Measurements from ENCODE around the gene FOSB.

FOSB gene

DNA sequence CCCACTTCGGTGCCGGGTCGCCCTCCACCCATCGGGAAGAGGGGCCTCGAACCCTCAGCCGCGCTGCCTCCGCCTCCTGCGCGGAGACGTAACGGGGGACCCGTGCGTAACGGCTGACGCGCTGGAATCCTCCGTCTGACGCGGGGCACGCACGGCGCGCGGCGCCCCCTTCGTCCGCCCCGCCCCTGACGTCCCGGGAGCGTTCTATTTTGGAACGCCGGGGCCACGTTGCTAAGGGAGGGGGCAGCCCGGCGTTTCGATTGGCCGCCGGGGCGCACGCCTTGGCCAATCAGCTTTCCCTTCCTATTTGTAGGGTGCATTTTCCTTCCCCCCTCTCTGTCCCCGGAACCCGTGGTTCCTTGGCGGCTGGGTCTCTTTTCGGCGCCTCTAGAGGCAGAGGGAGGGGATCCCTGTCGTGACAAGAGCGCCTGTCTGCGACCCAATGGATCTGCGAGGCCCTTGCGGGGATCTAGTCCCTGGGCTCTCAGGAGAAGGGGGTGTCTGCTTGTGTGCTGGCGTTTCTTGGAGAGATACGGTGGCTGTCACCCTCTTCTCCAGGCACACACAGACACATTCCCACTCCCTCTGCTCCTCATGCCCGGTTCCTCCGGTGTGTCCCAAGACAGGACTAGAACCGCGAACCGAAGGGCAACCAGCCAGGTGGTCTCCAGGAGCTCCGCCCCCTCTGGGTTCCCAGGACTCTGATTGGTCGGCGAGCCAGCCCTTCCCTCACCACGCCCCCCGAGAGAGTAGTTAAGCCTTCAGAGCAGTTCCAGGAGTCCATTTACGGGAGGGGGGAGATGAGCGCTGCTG lies 1.5 kb downstream of the FOSB start:
- DNase-seq: peak; percentile 70

DNA sequence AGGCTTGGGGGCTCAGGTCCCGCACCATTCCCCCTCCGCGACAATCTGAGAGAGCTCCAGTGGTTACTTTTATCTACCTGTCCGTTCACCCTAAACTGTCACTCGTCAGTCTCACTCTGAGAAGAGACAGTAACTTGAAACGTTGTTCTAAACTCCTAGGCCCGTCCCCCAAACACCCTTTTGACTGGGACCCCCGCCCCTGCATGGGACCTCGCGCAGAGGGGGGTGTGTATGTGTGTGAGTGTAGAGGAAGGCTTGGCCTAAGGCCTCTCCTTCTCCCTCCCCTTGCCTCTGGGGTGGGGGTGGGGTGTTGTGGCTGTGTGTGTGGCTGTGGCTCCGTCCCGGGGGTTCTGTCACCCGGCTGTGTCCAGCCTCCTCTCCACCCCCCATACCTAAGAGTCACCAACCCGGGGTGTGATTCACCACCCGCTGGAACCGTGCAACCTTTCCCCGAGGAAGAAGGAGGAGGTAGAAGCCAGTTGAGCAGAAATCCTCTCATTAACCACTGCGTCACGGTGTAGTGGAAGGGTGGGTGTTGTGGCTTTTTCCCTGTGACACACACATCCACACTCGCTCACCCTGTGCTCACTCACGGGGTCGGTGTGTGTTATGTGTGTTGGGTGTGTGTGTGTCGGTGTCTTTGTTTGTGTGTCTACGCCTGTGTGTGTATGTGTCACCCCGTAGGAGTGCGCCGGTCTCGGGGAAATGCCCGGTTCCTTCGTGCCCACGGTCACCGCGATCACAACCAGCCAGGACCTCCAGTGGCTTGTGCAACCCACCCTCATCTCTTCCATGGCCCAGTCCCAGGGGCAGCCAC lies 2.4 kb downstream of the FOSB start:
- DNase-seq: no peak

DNA sequence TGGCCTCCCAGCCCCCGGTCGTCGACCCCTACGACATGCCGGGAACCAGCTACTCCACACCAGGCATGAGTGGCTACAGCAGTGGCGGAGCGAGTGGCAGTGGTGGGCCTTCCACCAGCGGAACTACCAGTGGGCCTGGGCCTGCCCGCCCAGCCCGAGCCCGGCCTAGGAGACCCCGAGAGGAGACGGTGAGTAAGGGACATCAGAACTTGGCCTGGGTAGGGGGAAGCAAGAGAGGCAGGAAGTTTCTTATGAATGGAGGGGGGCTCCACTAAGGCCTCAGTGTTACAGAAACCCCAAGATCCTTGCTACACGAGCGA lies 2.9 kb downstream of the FOSB start:
- no peak for DNase-seq

DNA sequence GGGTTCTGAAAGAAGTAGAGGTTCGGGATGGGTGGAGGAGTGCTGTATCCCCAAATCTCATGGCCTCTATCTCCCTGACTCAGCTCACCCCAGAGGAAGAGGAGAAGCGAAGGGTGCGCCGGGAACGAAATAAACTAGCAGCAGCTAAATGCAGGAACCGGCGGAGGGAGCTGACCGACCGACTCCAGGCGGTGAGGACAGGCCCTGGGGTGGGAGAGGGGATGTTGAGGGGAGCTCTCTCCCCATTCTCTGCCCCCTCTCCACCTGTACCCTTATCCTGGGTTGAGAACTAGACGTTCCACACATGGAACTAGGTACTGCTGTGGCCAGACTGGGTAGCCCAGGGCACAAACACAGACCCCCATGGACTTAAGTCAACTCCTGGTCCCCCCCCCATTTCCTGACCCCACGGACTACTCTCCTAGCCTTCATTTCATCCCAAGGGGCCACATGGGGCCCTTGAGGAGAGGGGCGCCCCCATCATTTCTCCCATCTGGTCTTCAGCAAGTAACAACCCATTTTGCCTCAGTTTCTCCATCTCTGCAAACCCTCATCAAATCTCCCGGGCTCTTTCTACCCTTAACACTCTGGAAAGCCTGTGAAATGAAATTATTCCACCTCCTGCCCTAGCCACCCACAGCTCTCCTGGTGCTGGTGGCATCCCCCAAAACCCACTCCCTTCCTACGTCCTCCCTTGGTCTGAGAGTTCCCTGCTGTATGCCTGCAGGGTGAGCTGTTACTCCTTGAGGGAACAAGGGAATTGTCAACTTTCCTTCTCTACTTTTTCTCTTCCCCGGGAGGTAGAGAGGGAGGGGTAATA lies 3.5 kb downstream of the FOSB start:
- DNase-seq: no peak

DNA sequence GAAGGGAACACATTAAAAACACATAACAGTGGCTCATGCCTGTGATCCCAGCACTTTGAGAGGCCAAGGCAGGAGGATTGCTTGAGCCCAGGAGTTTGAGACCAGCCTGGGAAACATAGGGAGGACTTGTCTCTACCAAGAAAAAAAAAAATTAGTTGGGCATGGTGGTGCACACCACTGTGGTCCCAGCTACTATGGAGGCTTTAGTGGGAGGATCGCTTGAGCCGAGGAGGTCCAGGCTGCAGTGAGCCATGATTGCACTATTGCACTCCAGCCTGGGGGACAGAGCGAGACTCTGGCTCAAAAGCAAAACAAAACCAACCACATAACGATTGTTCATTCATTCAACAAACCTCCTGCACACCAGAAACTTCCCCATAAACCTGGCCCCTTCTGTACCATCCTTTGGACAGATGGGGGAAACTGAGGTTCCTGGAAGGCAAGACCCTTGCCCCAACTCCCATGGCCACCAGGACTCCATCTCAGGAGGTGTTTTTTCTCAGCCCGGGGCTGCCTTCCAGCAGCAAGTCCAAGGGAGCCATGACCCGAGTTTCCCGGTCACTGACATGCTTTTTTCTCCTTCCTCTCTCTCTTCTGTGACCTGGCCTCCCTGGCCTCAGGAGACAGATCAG lies 4.3 kb downstream of the FOSB start:
- DNase-seq: no peak

DNA sequence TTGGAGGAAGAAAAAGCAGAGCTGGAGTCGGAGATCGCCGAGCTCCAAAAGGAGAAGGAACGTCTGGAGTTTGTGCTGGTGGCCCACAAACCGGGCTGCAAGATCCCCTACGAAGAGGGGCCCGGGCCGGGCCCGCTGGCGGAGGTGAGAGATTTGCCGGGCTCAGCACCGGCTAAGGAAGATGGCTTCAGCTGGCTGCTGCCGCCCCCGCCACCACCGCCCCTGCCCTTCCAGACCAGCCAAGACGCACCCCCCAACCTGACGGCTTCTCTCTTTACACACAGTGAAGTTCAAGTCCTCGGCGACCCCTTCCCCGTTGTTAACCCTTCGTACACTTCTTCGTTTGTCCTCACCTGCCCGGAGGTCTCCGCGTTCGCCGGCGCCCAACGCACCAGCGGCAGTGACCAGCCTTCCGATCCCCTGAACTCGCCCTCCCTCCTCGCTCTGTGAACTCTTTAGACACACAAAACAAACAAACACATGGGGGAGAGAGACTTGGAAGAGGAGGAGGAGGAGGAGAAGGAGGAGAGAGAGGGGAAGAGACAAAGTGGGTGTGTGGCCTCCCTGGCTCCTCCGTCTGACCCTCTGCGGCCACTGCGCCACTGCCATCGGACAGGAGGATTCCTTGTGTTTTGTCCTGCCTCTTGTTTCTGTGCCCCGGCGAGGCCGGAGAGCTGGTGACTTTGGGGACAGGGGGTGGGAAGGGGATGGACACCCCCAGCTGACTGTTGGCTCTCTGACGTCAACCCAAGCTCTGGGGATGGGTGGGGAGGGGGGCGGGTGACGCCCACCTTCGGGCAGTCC lies 5.0 kb downstream of the FOSB start:
- no peak for DNase-seq

DNA sequence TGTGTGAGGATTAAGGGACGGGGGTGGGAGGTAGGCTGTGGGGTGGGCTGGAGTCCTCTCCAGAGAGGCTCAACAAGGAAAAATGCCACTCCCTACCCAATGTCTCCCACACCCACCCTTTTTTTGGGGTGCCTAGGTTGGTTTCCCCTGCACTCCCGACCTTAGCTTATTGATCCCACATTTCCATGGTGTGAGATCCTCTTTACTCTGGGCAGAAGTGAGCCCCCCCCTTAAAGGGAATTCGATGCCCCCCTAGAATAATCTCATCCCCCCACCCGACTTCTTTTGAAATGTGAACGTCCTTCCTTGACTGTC lies 5.5 kb downstream of the FOSB start:
- no peak for DNase-seq

DNA sequence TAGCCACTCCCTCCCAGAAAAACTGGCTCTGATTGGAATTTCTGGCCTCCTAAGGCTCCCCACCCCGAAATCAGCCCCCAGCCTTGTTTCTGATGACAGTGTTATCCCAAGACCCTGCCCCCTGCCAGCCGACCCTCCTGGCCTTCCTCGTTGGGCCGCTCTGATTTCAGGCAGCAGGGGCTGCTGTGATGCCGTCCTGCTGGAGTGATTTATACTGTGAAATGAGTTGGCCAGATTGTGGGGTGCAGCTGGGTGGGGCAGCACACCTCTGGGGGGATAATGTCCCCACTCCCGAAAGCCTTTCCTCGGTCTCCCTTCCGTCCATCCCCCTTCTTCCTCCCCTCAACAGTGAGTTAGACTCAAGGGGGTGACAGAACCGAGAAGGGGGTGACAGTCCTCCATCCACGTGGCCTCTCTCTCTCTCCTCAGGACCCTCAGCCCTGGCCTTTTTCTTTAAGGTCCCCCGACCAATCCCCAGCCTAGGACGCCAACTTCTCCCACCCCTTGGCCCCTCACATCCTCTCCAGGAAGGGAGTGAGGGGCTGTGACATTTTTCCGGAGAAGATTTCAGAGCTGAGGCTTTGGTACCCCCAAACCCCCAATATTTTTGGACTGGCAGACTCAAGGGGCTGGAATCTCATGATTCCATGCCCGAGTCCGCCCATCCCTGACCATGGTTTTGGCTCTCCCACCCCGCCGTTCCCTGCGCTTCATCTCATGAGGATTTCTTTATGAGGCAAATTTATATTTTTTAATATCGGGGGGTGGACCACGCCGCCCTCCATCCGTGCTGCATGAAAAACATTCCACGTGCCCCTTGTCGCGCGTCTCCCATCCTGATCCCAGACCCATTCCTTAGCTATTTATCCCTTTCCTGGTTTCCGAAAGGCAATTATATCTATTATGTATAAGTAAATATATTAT lies 6.1 kb downstream of the FOSB start:
- DNase-seq: no peak

DNA sequence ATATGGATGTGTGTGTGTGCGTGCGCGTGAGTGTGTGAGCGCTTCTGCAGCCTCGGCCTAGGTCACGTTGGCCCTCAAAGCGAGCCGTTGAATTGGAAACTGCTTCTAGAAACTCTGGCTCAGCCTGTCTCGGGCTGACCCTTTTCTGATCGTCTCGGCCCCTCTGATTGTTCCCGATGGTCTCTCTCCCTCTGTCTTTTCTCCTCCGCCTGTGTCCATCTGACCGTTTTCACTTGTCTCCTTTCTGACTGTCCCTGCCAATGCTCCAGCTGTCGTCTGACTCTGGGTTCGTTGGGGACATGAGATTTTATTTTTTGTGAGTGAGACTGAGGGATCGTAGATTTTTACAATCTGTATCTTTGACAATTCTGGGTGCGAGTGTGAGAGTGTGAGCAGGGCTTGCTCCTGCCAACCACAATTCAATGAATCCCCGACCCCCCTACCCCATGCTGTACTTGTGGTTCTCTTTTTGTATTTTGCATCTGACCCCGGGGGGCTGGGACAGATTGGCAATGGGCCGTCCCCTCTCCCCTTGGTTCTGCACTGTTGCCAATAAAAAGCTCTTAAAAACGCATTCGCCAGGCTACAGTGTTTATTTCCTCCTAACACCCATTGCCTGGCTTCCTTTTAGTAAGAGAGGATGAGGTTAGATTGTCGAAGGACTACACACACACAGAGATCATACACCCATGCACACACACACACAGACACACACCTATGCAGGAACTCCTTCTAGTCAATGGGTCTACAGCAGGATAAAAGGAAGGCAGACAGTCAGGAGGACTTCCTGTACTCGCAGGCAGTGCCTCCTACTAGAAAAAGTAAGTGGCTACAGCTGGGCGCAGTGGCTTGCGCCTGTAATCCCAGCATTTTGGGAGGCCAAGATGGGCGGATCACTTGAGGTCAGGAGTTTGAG lies 7.1 kb downstream of the FOSB start:
- no peak for DNase-seq

DNA sequence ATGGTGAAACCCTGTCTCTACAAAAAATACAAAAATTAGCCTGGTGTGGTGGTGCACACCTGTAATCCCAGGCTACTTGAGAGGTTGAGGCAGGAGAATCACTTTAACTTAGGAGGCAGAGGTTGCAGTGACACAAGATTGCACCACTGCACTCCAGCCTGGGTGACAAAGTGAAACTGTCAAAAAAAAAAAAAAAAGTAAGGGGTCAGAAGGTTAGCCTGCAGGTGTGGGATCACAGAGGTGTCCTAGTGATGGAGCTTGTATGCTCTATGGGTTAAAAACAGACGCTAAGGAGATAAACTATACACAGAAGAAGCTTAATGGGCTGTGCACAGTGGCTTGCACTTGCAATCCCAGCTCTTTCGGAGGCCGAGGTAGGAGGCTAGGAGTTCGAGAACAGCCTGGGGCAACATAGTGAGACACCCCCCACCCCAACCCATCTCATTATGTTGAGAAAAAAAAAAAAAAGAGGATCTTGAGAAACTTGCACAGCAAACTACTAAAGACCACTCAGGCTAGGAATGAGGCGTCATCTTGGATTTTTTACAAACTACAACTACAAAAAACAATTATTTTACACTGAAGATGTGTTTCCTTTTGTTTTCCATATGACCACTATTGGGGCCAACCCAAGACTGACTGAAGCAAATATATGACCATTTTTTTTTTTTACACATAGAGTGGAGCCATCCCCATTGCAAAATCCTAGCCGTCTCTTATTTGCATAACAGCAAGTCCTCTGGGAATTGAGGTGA lies 7.9 kb downstream of the FOSB start:
- DNase-seq: no peak

DNA sequence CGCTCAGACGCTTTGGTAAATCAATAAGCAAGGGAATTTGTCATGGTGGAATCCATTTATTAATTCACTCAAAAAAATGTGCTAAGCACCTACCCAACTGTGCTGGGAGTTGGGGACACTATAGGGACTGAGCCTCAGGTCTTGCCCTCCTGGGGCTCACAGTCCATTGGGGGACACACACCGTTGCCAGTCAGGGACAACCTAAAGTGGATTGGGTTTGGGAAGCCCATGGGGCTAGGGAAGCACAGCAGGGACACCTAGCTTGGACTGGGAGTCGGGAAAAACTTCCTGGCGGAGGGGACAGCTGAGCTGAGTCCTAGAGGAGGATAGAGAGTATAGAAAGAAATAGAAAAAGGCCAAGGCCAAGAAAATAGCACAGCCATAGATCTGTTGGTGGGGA lies 8.5 kb downstream of the FOSB start:
- DNase-seq: no peak

DNA sequence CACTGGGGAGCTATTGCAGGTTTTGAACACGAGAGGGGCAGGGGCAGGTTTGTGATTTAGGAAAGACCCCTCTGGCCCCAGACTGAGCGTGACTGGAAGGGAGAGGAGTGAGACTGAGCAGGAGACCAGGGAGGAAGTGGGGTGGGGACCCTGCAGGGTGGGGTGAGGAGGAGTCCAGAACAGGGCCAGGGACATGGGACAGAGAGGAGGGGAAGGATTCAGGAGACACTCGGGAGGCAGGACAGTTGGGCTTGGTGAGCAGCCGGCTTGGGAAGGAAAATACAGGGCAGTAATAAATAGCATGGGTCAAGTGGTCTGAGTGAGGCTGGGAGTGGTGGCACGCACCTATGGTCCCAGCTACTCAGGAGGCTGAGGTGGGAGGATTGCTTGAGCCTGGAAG lies 9.4 kb downstream of the FOSB start:
- DNase-seq: no peak

DNA sequence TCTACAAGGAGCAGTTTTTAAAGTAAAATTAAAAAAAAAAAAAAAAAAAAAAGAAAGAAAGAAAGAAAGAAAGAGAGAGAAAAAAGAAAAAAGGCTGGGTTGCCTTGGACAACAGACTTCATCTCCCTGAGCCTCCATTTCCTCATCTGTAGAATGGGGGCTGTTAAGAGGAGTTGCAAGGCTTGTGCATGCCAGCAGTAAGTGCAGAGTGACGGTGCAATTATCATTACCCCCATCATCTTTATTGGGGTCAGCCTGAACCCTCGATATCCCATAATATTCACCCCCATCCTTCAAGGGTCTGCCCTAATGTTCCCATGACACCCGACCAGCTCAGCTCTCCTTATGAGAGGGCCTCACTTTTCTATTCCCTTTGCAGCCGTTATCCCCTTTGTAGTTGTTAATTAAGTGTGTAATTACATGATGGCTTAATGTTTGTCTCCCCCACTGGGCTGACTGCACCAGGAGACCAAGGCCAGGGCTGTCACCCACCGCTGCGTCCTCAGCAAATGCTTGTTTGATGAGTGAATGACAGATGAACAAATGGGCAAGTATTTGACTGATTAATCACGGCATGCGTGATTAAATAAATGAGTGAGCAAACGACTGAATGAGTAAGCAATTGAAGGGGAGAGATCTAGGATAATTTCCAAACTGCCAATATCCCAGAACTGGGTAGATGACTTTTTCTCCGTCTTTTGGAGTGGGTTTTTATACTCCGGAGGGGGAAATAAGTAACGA lies 10.1 kb downstream of the FOSB start:
- DNase-seq: no peak

DNA sequence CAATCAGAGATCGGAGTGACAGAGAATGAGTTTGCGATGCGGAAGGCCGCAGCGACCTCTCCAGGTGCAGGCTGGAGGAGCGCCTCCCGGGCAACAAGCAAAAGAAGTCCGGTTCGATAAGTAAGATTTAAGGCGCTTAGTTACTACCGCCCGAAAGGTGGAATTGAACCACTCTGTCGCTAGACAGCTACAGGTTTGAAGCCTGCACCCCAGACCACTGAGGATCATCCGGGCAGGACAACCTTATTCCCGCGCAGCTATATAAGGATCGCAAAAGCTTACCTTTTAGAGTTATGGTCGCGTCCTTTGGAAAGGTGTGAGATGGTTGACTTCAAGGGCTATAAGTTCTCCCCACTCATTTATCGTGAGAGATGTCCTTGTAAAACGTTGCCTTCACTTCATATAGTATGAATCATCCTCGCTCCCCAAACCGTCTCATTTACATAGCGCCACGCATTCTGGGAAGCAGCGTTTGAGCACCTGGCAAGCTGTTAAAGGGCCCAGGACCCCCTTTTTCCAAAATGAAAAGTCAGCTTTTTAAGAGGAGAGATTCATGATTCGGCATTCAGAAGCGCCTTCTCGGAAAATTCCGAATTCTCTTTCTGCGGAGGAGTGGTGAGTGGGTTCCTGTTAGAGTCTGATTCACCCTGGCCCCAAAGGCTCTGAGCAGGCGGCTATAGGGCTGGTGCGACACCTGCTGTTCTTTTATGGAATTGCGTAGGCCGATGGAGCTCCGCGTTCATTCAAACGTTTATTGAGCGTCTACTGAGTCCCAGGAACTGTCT lies 10.8 kb downstream of the FOSB start:
- DNase-seq: peak; percentile 41

DNA sequence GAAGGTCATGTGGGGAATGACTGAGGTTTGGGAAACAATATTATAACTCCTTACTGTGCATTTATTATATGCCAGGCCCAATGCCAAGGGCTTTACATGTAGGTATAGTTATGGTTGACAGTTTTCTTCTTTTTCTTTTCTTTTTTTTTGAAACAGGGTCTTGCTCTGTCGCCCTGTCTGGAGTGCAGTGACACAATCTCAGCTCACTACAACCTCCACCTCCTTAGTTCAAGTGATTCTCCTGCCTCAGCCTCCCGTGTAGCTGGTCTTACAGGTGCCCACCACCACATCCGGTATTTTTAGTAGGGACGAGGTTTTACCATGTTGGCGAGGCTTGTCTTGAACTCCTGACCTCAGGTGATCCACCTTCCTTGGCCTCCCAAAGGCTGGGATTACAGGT lies 15.2 kb downstream of the FOSB start:
- DNase-seq: no peak

DNA sequence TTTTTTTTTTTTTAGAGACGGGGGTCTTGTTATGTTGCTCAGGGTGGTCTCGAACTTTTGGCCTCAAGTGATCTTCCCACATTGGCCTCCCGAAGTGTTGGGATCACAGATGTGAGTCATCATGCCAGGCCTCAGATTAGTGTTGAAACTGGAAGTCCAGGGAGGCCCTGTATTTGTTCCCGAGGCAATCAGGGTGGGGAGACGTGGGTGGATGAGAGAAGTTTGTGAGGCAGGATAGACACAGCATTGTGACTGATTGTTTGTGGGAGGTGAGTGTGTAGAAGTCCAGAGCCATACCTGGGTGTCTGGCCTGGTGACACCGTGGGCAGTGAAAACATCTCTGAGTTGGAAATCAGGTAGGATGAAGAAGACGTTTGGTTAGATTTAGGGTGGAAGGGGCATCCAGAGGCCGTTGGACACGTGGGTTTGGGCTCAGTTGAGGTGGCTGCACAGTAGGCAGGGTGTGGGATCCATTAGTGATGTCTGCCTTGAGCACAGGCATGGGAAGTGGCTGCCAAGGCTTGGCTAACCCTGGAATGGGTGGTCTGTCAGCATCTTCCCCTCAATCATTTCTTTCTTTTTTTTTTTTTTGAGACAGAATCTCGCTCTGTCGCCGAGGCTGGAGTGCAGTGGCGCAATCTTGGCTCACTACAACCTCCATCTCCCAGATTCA lies 16.6 kb downstream of the FOSB start:
- no peak for DNase-seq

Data from SIG-M5 (cell line).